ENCODE results near the gene POMGNT2. TPM values are rescaled to one million over a fixed set of nuclear protein-coding genes. Genes with fewer than 3 reads are reported as not detected.

The POMGNT2 gene
- total RNA-seq, 1 donor from 2014 or later: 3.2 TPM

- DNase-seq: no peak
These were observed 62.7 kb downstream of the POMGNT2 start for GRCh38 chr3:43043071-43043766.

- DNase-seq: no peak
These were observed 64.4 kb downstream of the POMGNT2 start for GRCh38 chr3:43041517-43041916.

- no peak for DNase-seq
These were observed 67.9 kb downstream of the POMGNT2 start for GRCh38 chr3:43038010-43038409.

- no peak for DNase-seq
These were observed 69.1 kb downstream of the POMGNT2 start for GRCh38 chr3:43036621-43037423.

GRCh38 chr3:43035801-43036365, 70.0 kb downstream of the POMGNT2 start:
- no peak for DNase-seq

- no peak for DNase-seq
These were observed 71.0 kb downstream of the POMGNT2 start for GRCh38 chr3:43034911-43035310.

- DNase-seq: no peak
These were observed 71.7 kb downstream of the POMGNT2 start for GRCh38 chr3:43034200-43034599.

GRCh38 chr3:43032646-43033628, 72.9 kb downstream of the POMGNT2 start:
- no peak for DNase-seq

- no peak for DNase-seq
These were observed 73.9 kb downstream of the POMGNT2 start for GRCh38 chr3:43031889-43032545.

- DNase-seq: no peak
These were observed 74.4 kb downstream of the POMGNT2 start for GRCh38 chr3:43031485-43031884.

GRCh38 chr3:43030162-43030935, 75.5 kb downstream of the POMGNT2 start:
- no peak for DNase-seq

Other genes with a start within 250 kb of the POMGNT2 start
- not detected in 2 replicates for gene CYP8B1, start 230.2 kb downstream of the POMGNT2 start, total RNA-seq
- 1.5 and 2.4 TPM in 2 replicates for gene ZNF662, start 199.9 kb downstream of the POMGNT2 start, total RNA-seq
- gene GASK1A, start 126.8 kb downstream of the POMGNT2 start, total RNA-seq: 0.09 TPM in 1 of 2 replicates, not detected in the other
- gene SNRK, start 180.5 kb upstream of the POMGNT2 start, total RNA-seq: 185 and 192 TPM in 2 replicates

All from dermis blood vessel endothelial cell (primary cell).